GM23338 (cell line): ENCODE results near the gene CXCR1. TPM values are rescaled to one million over a fixed set of nuclear protein-coding genes. Genes with fewer than 3 reads are reported as not detected.
A peak's percentile ranks its signal among the peaks of the same experiment; 100 is the strongest.

Experiments
- ATAC-seq: fragments of 200-7000 bp; cut with Tn5 transposase; 3 replicates; pipeline ENCODE4 v1.9.1; 2020
- DNase-seq: peaks from one replicate; pipeline ENCODE4 v3.0.0-alpha.2; 2015; ENCODE audit warnings: low spot score
- H2AFZ ChIP-seq: fragments of 200-600 bp; sonication (generic); 2 replicates; pipeline ENCODE4 v1.8.0; 2016; ENCODE audit warnings: antibody characterized with exemption, mild to moderate bottlenecking, moderate library complexity
- H3F3A ChIP-seq: fragments of 200-600 bp; sonication (generic); replicated peaks from 2 replicates; pipeline ENCODE4 v1.8.0; 2017; ENCODE audit warnings: antibody characterized with exemption, mixed run types, low read depth
- H3K27ac ChIP-seq: fragments of 200-600 bp; sonication (generic); 2 replicates; pipeline ENCODE4 v1.6.1; 2016; ENCODE audit warnings: low read depth
- H3K27me3 ChIP-seq: fragments of 200-600 bp; sonication (generic); 2 replicates; pipeline ENCODE4 v1.8.0; 2016; ENCODE audit warnings: mild to moderate bottlenecking, mixed run types, moderate library complexity; ENCODE audit not compliant: insufficient read depth
- H3K36me3 ChIP-seq: fragments of 200-600 bp; sonication (generic); 2 replicates; pipeline ENCODE4 v1.8.0; 2016; ENCODE audit warnings: mild to moderate bottlenecking; ENCODE audit not compliant: insufficient read depth
- H3K4me1 ChIP-seq: fragments of 200-600 bp; sonication (generic); 2 replicates; pipeline ENCODE4 v1.8.0; 2016; ENCODE audit warnings: mild to moderate bottlenecking, moderate library complexity; ENCODE audit not compliant: insufficient read depth
- H3K4me2 ChIP-seq: fragments of 200-600 bp; sonication (generic); 2 replicates; pipeline ENCODE4 v1.7.1; 2017; ENCODE audit warnings: mixed run types
- H3K4me3 ChIP-seq: fragments of 200-600 bp; sonication (generic); 2 replicates; pipeline ENCODE4 v1.6.1; 2016; ENCODE audit warnings: mixed run types
- H3K79me2 ChIP-seq: fragments of 200-600 bp; sonication (generic); replicated peaks from 2 replicates; pipeline ENCODE4 v1.8.0; 2017; ENCODE audit warnings: mild to moderate bottlenecking; ENCODE audit not compliant: insufficient read depth
- H3K9me2 ChIP-seq: fragments of 200-600 bp; sonication (generic); 2 replicates; pipeline ENCODE4 v1.8.0; 2017; ENCODE audit not compliant: insufficient read depth
- H4K20me1 ChIP-seq: fragments of 200-600 bp; sonication (generic); replicated peaks from 2 replicates; pipeline ENCODE4 v1.8.0; 2017; ENCODE audit warnings: mild to moderate bottlenecking; ENCODE audit not compliant: insufficient read depth
- H3K27ac Mint-ChIP-seq: 2 replicates; pipeline ENCODE4 v1.8.0; 2020; ENCODE audit warnings: inconsistent platforms, mild to moderate bottlenecking, moderate library complexity, mixed read lengths
- H3K27me3 Mint-ChIP-seq: 3 replicates; pipeline ENCODE4 v1.8.0; 2022; ENCODE audit warnings: low read depth, mild to moderate bottlenecking, moderate library complexity, mixed read lengths, inconsistent platforms; ENCODE audit not compliant: insufficient read depth, poor library complexity
- H3K36me3 Mint-ChIP-seq: 3 replicates; pipeline ENCODE4 v1.8.0; 2021; ENCODE audit warnings: low read depth, mild to moderate bottlenecking, inconsistent platforms, moderate library complexity, mixed read lengths
- H3K4me1 Mint-ChIP-seq: 3 replicates; pipeline ENCODE4 v1.8.0; 2020; ENCODE audit warnings: mild to moderate bottlenecking, inconsistent platforms, mixed read lengths
- H3K4me3 Mint-ChIP-seq: 3 replicates; pipeline ENCODE4 v1.8.0; 2021; ENCODE audit warnings: moderate library complexity, mild to moderate bottlenecking, inconsistent platforms, mixed read lengths
- H3K9me3 Mint-ChIP-seq: 3 replicates; pipeline ENCODE4 v1.8.0; 2020; ENCODE audit warnings: moderate library complexity, mild to moderate bottlenecking, inconsistent platforms, mixed read lengths
- CREB1 ChIP-seq: fragments of 250-450 bp; sonication (Bioruptor Pico); IDR thresholded peaks from 2 replicates; pipeline ENCODE4 v1.5.0; 2020; ENCODE audit warnings: low read depth, mild to moderate bottlenecking, moderate library complexity
- EZH2 ChIP-seq: fragments of 200-600 bp; sonication (generic); IDR thresholded peaks from one replicate; pipeline ENCODE4 v1.8.0; 2017; ENCODE audit warnings: antibody characterized with exemption, mild to moderate bottlenecking, low read depth; ENCODE audit not compliant: unreplicated experiment
- EZH2phosphoT487 ChIP-seq: fragments of 200-600 bp; sonication (generic); IDR thresholded peaks from one replicate; pipeline ENCODE4 v1.8.1; 2018; ENCODE audit warnings: antibody characterized with exemption; ENCODE audit not compliant: unreplicated experiment
- JUNB ChIP-seq: IDR thresholded peaks from one replicate; pipeline ENCODE4 v1.6.1; 2016; ENCODE audit warnings: antibody characterized with exemption; ENCODE audit not compliant: unreplicated experiment
- NANOG ChIP-seq: IDR thresholded peaks from 2 replicates; pipeline ENCODE4 v1.6.1; 2016; ENCODE audit warnings: antibody characterized with exemption, borderline replicate concordance
- POLR2AphosphoS5 ChIP-seq: IDR thresholded peaks from 2 replicates; pipeline ENCODE4 v1.6.1; 2016; ENCODE audit warnings: antibody characterized with exemption, low read depth
- STAT1 ChIP-seq: IDR thresholded peaks from one replicate; pipeline ENCODE4 v1.6.1; 2016; ENCODE audit warnings: antibody characterized with exemption; ENCODE audit not compliant: unreplicated experiment
- ZNF114 ChIP-seq: fragments of 250-450 bp; sonication (Bioruptor Pico); IDR thresholded peaks from 2 replicates; pipeline ENCODE4 v1.5.0; 2020; ENCODE audit warnings: mild to moderate bottlenecking, moderate library complexity
- ZNF331 ChIP-seq: fragments of 250-450 bp; sonication (Bioruptor Pico); IDR thresholded peaks from 2 replicates; pipeline ENCODE4 v1.5.0; 2020; ENCODE audit warnings: low read depth, mild to moderate bottlenecking, moderate library complexity
- polyA plus RNA-seq: library from polyadenylated mRNA; unstranded; fragments of >200 nt; fragmentation: Nextera tagmentation; extraction: Ambion mirVana; gene quantifications from 2 replicates; pipeline ENCODE4 v1.2.1, GENCODE V29; 2016
- total RNA-seq: library from RNA; depleted of rRNA; stranded (reverse); fragments of >200 nt; shearing (Covaris generic); gene quantifications from 2 replicates; pipeline ENCODE4 v1.2.3, GENCODE V29; 2014
- TF ChIP-seq, protein P1 (sequence below): IDR thresholded peaks from one replicate; pipeline ENCODE4 v1.6.1; 2018; ENCODE audit warnings: antibody characterized with exemption; ENCODE audit not compliant: unreplicated experiment
- TF ChIP-seq, protein P2 (sequence below): IDR thresholded peaks from 2 replicates; pipeline ENCODE4 v1.6.1; 2016; ENCODE audit warnings: antibody characterized with exemption
- TF ChIP-seq, protein P3 (sequence below), 2 experiments: fragments of 200-600 bp in 1 of 2; sonication (generic) in 1 of 2; conservative IDR thresholded peaks; 2 replicates each; pipeline versions ENCODE4 v1.5.1 to v1.6.1; 2016 to 2017; ENCODE audit warnings: antibody characterized with exemption in 2 of 2, low read depth in 2 of 2, mild to moderate bottlenecking in 2 of 2, moderate library complexity in 1 of 2
- TF ChIP-seq, protein P4 (sequence below): fragments of 250-450 bp; sonication (Bioruptor Pico); IDR thresholded peaks from 2 replicates; pipeline ENCODE4 v1.5.0; 2020; ENCODE audit warnings: mild to moderate bottlenecking, moderate library complexity

The CXCR1 gene
- total and polyA plus RNA-seq, 2 experiments from 2014 or later, result not detected

DNA sequence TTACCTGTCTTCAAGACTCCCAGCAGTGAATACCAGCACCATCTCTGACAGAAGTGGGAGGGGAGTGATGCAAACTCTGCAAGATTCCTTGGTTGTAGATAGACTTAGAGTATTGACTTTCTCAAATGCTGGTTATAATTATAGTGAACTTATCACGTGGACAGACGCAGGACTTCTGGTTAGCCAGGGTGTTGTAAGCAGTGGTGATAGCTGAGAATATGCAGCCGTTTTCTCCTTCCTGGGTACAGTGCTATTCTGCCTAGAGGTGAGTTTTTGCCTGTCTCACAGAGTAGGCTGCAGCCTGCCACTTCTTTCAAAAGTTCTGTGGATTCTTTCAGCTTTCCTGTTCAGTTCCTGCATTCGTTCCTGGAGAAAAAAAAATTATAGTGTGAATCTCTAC, 41.7 kb downstream of the CXCR1 start:
- H3F3A ChIP-seq, result no peaks in the 10 kb centered on the region; the same call in 1 of the 2 replicates
- Mint-ChIP-seq H3K27me3 (peaks cover 7% of the 10 kb centered on the region), H3K4me3 (no peak overlapping the region), H3K36me3 (peaks cover 4% of the 10 kb centered on the region; the same call in 1 of the 3 replicates), H3K27ac (no peak overlapping the region), H3K9me3 (peaks cover 22% of the 10 kb centered on the region; the same call in 2 of the 3 replicates), H3K4me1 (peaks cover 18% of the 10 kb centered on the region)
- H3K4me3 ChIP-seq, result no peak overlapping the region
- DNase-seq (no peak), ATAC-seq (no peak)
- H3K9me2 ChIP-seq, result peaks cover 5% of the 10 kb centered on the region; the same call in 1 of the 2 replicates
- H3K27me3 ChIP-seq, result no peaks in the 10 kb centered on the region
- H3K4me2 ChIP-seq, result no peak overlapping the region; the same call in 1 of the 2 replicates
- no peaks in the 10 kb centered on the region for H3K36me3 ChIP-seq
- no peaks in the 10 kb centered on the region for H4K20me1 ChIP-seq
- H2AFZ ChIP-seq, result peak overlapping the region; percentile 91
- H3K79me2 ChIP-seq, result no peaks in the 10 kb centered on the region
- H3K4me1 ChIP-seq, result peaks cover 15% of the 10 kb centered on the region; the same call in 1 of the 2 replicates
- TF ChIP-seq CREB1 (CRISPR knock-in tag) (no peak), ZNF331 (CRISPR knock-in tag) (no peak), EZH2 (no peak), POLR2AphosphoS5 (no peak), ZNF114 (CRISPR knock-in tag) (no peak), STAT1 (no peak), NANOG (no peak), EZH2phosphoT487 (no peak), JUNB (no peak)
- TF ChIP-seq, protein P1, sequence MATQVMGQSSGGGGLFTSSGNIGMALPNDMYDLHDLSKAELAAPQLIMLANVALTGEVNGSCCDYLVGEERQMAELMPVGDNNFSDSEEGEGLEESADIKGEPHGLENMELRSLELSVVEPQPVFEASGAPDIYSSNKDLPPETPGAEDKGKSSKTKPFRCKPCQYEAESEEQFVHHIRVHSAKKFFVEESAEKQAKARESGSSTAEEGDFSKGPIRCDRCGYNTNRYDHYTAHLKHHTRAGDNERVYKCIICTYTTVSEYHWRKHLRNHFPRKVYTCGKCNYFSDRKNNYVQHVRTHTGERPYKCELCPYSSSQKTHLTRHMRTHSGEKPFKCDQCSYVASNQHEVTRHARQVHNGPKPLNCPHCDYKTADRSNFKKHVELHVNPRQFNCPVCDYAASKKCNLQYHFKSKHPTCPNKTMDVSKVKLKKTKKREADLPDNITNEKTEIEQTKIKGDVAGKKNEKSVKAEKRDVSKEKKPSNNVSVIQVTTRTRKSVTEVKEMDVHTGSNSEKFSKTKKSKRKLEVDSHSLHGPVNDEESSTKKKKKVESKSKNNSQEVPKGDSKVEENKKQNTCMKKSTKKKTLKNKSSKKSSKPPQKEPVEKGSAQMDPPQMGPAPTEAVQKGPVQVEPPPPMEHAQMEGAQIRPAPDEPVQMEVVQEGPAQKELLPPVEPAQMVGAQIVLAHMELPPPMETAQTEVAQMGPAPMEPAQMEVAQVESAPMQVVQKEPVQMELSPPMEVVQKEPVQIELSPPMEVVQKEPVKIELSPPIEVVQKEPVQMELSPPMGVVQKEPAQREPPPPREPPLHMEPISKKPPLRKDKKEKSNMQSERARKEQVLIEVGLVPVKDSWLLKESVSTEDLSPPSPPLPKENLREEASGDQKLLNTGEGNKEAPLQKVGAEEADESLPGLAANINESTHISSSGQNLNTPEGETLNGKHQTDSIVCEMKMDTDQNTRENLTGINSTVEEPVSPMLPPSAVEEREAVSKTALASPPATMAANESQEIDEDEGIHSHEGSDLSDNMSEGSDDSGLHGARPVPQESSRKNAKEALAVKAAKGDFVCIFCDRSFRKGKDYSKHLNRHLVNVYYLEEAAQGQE, result no peak
- TF ChIP-seq, protein P2, sequence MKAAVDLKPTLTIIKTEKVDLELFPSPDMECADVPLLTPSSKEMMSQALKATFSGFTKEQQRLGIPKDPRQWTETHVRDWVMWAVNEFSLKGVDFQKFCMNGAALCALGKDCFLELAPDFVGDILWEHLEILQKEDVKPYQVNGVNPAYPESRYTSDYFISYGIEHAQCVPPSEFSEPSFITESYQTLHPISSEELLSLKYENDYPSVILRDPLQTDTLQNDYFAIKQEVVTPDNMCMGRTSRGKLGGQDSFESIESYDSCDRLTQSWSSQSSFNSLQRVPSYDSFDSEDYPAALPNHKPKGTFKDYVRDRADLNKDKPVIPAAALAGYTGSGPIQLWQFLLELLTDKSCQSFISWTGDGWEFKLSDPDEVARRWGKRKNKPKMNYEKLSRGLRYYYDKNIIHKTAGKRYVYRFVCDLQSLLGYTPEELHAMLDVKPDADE, result no peak
- TF ChIP-seq, protein P3, sequence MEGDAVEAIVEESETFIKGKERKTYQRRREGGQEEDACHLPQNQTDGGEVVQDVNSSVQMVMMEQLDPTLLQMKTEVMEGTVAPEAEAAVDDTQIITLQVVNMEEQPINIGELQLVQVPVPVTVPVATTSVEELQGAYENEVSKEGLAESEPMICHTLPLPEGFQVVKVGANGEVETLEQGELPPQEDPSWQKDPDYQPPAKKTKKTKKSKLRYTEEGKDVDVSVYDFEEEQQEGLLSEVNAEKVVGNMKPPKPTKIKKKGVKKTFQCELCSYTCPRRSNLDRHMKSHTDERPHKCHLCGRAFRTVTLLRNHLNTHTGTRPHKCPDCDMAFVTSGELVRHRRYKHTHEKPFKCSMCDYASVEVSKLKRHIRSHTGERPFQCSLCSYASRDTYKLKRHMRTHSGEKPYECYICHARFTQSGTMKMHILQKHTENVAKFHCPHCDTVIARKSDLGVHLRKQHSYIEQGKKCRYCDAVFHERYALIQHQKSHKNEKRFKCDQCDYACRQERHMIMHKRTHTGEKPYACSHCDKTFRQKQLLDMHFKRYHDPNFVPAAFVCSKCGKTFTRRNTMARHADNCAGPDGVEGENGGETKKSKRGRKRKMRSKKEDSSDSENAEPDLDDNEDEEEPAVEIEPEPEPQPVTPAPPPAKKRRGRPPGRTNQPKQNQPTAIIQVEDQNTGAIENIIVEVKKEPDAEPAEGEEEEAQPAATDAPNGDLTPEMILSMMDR (conservative IDR thresholded peaks at IDR 0.05; ENCODE audit: low read depth in 2 of 2), result no peak
- TF ChIP-seq, protein P4, sequence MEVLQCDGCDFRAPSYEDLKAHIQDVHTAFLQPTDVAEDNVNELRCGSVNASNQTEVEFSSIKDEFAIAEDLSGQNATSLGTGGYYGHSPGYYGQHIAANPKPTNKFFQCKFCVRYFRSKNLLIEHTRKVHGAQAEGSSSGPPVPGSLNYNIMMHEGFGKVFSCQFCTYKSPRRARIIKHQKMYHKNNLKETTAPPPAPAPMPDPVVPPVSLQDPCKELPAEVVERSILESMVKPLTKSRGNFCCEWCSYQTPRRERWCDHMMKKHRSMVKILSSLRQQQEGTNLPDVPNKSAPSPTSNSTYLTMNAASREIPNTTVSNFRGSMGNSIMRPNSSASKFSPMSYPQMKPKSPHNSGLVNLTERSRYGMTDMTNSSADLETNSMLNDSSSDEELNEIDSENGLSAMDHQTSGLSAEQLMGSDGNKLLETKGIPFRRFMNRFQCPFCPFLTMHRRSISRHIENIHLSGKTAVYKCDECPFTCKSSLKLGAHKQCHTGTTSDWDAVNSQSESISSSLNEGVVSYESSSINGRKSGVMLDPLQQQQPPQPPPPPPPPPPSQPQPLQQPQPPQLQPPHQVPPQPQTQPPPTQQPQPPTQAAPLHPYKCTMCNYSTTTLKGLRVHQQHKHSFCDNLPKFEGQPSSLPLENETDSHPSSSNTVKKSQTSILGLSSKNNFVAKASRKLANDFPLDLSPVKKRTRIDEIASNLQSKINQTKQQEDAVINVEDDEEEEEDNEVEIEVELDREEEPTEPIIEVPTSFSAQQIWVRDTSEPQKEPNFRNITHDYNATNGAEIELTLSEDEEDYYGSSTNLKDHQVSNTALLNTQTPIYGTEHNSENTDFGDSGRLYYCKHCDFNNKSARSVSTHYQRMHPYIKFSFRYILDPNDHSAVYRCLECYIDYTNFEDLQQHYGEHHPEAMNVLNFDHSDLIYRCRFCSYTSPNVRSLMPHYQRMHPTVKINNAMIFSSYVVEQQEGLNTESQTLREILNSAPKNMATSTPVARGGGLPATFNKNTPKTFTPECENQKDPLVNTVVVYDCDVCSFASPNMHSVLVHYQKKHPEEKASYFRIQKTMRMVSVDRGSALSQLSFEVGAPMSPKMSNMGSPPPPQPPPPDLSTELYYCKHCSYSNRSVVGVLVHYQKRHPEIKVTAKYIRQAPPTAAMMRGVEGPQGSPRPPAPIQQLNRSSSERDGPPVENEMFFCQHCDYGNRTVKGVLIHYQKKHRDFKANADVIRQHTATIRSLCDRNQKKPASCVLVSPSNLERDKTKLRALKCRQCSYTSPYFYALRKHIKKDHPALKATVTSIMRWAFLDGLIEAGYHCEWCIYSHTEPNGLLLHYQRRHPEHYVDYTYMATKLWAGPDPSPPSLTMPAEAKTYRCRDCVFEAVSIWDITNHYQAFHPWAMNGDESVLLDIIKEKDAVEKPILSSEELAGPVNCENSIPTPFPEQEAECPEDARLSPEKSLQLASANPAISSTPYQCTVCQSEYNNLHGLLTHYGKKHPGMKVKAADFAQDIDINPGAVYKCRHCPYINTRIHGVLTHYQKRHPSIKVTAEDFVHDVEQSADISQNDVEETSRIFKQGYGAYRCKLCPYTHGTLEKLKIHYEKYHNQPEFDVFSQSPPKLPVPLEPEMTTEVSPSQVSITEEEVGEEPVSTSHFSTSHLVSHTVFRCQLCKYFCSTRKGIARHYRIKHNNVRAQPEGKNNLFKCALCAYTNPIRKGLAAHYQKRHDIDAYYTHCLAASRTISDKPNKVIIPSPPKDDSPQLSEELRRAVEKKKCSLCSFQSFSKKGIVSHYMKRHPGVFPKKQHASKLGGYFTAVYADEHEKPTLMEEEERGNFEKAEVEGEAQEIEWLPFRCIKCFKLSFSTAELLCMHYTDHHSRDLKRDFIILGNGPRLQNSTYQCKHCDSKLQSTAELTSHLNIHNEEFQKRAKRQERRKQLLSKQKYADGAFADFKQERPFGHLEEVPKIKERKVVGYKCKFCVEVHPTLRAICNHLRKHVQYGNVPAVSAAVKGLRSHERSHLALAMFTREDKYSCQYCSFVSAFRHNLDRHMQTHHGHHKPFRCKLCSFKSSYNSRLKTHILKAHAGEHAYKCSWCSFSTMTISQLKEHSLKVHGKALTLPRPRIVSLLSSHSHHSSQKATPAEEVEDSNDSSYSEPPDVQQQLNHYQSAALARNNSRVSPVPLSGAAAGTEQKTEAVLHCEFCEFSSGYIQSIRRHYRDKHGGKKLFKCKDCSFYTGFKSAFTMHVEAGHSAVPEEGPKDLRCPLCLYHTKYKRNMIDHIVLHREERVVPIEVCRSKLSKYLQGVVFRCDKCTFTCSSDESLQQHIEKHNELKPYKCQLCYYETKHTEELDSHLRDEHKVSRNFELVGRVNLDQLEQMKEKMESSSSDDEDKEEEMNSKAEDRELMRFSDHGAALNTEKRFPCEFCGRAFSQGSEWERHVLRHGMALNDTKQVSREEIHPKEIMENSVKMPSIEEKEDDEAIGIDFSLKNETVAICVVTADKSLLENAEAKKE (CRISPR knock-in tag), result no peak
- no peak overlapping the region for H3K27ac ChIP-seq
